ENCODE results near the gene CENPX. TPM values are rescaled to one million over a fixed set of nuclear protein-coding genes. Genes with fewer than 3 reads are reported as not detected.

CENPX gene
- total and polyA plus RNA-seq, 2 of the 13 experiments (the other 11 are each of a cell fraction or from before 2014, with no cell fraction given), result 92.7 to 170 TPM

DNA sequence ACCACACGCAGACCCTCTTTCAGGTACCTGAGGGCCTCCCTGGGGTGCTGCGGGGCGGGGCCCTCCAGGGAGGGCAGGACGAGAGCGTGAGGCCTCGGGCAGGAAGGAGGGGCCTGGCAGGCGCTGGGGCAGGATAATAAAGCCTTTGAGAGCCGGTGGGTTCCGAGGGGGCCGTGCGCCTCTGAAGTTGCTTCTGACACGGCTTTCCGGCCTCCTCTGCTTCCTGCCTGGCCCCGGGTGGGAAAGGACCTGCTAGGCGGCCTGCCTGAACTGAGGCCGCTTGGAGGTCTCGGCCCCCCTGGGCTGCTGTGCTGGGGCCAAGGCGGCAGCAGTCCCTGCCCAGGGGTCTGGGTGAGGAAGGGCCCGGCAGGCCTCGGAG, 10.4 kb downstream of the CENPX start (continued):
- TF ChIP-seq, protein P1, sequence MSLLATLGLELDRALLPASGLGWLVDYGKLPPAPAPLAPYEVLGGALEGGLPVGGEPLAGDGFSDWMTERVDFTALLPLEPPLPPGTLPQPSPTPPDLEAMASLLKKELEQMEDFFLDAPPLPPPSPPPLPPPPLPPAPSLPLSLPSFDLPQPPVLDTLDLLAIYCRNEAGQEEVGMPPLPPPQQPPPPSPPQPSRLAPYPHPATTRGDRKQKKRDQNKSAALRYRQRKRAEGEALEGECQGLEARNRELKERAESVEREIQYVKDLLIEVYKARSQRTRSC (CRISPR knock-in tag; IDR thresholded peaks at IDR 0.05; ENCODE audit: low read depth), result no peak
- TF ChIP-seq RXRA (CRISPR knock-in tag; IDR thresholded peaks at IDR 0.05), result no peak
- TF ChIP-seq POLR2AphosphoS5 (IDR thresholded peaks at IDR 0.05; ENCODE audit: low read depth, low read length), result 0 out of 2 replicates have a peak, but pooled peaks have one; percentile 8
- no peak for TF ChIP-seq SIN3B (IDR thresholded peaks at IDR 0.05; ENCODE audit: low read length)
- TF ChIP-seq, protein P2, sequence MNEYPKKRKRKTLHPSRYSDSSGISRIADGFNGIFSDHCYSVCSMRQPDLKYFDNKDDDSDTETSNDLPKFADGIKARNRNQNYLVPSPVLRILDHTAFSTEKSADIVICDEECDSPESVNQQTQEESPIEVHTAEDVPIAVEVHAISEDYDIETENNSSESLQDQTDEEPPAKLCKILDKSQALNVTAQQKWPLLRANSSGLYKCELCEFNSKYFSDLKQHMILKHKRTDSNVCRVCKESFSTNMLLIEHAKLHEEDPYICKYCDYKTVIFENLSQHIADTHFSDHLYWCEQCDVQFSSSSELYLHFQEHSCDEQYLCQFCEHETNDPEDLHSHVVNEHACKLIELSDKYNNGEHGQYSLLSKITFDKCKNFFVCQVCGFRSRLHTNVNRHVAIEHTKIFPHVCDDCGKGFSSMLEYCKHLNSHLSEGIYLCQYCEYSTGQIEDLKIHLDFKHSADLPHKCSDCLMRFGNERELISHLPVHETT (CRISPR knock-in tag; conservative IDR thresholded peaks at IDR 0.05), result no peak

DNA sequence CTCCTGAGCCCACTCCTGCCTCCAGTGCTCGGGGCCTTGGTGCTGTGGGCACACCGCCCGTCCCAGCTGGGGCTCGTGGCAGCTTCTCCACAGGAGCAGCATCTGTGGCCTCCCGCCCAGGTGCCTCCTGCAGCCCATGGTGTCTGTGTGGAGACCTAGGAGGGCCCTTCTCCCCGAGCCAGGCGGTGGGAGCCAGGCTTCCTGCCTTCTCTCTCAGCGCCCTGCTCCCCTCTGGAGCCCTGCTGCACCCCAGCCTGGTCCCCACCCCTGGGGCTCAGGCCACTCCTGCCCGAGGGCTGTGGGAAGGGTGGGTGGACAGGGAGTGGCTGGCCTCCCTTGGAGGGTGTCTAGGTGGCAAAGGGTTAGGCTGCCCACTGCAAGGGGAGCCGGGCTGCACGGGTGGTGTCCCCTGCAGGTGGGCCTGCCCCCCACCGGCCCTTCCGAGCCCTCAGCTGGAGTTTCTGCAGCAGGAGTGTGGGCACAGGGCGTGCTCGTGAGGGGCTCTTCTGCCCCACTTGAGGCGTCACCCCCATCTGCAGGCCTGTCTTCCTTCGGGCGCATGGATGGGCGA, 11.0 kb downstream of the CENPX start:
- WGBS (ENCODE audit: low lambda C conversion rate), result 94% methylated on average over 16 of the region's 19 CpGs
- H3K79me2 ChIP-seq (ENCODE audit: insufficient read depth, low read length), result no peaks in the 10 kb centered on the region
- peaks cover 41 to 55% of the 10 kb centered on the region in 2 experiments for H3K36me3 ChIP-seq (replicated peaks in 1 of 2; ENCODE audit: control insufficient read depth in 1 of 2, insufficient read depth in 2 of 2, low read length in 2 of 2)
- H2AFZ ChIP-seq (ENCODE audit: low read length), result no peak overlapping the region
- peaks cover 76% of the 10 kb centered on the region for H3K4me1 ChIP-seq (ENCODE audit: insufficient read depth, low read length)
- no peaks in the 10 kb centered on the region for H3K9me3 ChIP-seq (ENCODE audit: low read length)
- CTCF ChIA-PET (ENCODE audit: low intra/inter-chr PET ratio, low total read pairs), result no interaction called here
- no TSS peak for BruUV-seq (replicated peaks)
- H4K20me1 ChIP-seq (ENCODE audit: insufficient read depth, low read length), result no peaks in the 10 kb centered on the region
- in situ Hi-C loops (cut with HindIII; ENCODE audit: extremely low pct_ligation_motif_present, low pct_unique_long_range_greater_than_20kb), result no loop called here
- FAIRE-seq (no peak), DNase-seq (ENCODE audit: low spot score) (no peak), ATAC-seq (no peak)
- no peak overlapping the region for H3K4me2 ChIP-seq (ENCODE audit: low read depth, low read length)
- no peak overlapping the region for H3K4me3 ChIP-seq (replicated peaks in 1 of 3; ENCODE audit: insufficient read depth in 1 of 3, low read depth in 2 of 3, low read length in 3 of 3)
- POLR2A ChIA-PET, result interaction anchor here (1.0 to 14.1 kb wide), 3 partner anchors 9 to 52 kb away, joined by 3 to 470 read pairs (median 3); no protein-coding TSS in a partner anchor
- H3K27ac ChIP-seq (ENCODE audit: extremely low read length, insufficient read depth, low read length), result peak overlapping the region; percentile 68
- H3K27me3 ChIP-seq (ENCODE audit: control insufficient read depth in 1 of 2, insufficient read depth in 2 of 2, low read length in 2 of 2), result no peaks in the 10 kb centered on the region
- peak overlapping the region; percentile 36; the same call in 1 of the 2 replicates for H3K9ac ChIP-seq (ENCODE audit: insufficient read depth, low read depth, low read length)
- intact Hi-C loops (cut with micrococcal nuclease; ENCODE audit: unreplicated experiment), result no loop called here
- no peak for TF ChIP-seq ZSCAN9 (CRISPR knock-in tag; IDR thresholded peaks at IDR 0.05; ENCODE audit: borderline replicate concordance)
- peak; percentile 67 for TF ChIP-seq RBFOX2 (IDR thresholded peaks at IDR 0.05; ENCODE audit: low read depth, low read length)
- TF ChIP-seq ZNF776 (CRISPR knock-in tag; IDR thresholded peaks at IDR 0.05), result 0 out of 2 replicates have a peak, but pooled peaks have one; percentile 26
- 0 out of 2 replicates have a peak, but pooled peaks have one; percentile 16 for TF ChIP-seq ZNF768 (CRISPR knock-in tag; IDR thresholded peaks at IDR 0.05)
- TF ChIP-seq AKAP8 (CRISPR knock-in tag; IDR thresholded peaks at IDR 0.05), result 0 out of 2 replicates have a peak, but pooled peaks have one; percentile 7
- no peak for TF ChIP-seq CENPT (CRISPR knock-in tag; IDR thresholded peaks at IDR 0.05; ENCODE audit: low read depth)
- no peak for TF ChIP-seq ZNF850 (CRISPR knock-in tag; conservative IDR thresholded peaks at IDR 0.05)
- peak; percentile 18; the same call in 1 of the 2 replicates for TF ChIP-seq SP4 (CRISPR knock-in tag; IDR thresholded peaks at IDR 0.05)
- 0 out of 2 replicates have a peak, but pooled peaks have one; percentile 1 for TF ChIP-seq PCBP1 (IDR thresholded peaks at IDR 0.05; ENCODE audit: borderline replicate concordance, low read depth, low read length)
- TF ChIP-seq TAF1 (CRISPR knock-in tag; IDR thresholded peaks at IDR 0.05), result no peak
- TF ChIP-seq GABPB1 (CRISPR knock-in tag; IDR thresholded peaks at IDR 0.05), result peak; percentile 25; the same call in 1 of the 2 replicates
- peak; percentile 80 for TF ChIP-seq AGO2 (optimal IDR thresholded peaks at IDR 0.05; ENCODE audit: low read depth, low read length)
- TF ChIP-seq FOSL1 (CRISPR knock-in tag; IDR thresholded peaks at IDR 0.05; ENCODE audit: borderline replicate concordance), result 0 out of 2 replicates have a peak, but pooled peaks have one; percentile 11
- TF ChIP-seq FIP1L1 (IDR thresholded peaks at IDR 0.05; ENCODE audit: borderline replicate concordance, insufficient read depth, low read depth, low read length), result 0 out of 2 replicates have a peak, but pooled peaks have one; percentile 17
- no peak for TF ChIP-seq MEIS2 (CRISPR knock-in tag; IDR thresholded peaks at IDR 0.05)
- 0 out of 2 replicates have a peak, but pooled peaks have one; percentile 32 for TF ChIP-seq POLR2AphosphoS5 (IDR thresholded peaks at IDR 0.05; ENCODE audit: low read depth, low read length)
- TF ChIP-seq SRSF4 (IDR thresholded peaks at IDR 0.05; ENCODE audit: low read depth, low read length, poor library complexity, severe bottlenecking), result peak; percentile 10
- TF ChIP-seq ZNF274 (CRISPR knock-in tag; IDR thresholded peaks at IDR 0.05), result 0 out of 2 replicates have a peak, but pooled peaks have one; percentile 44
- TF ChIP-seq HNRNPLL (IDR thresholded peaks at IDR 0.05; ENCODE audit: low read depth, low read length, poor library complexity, severe bottlenecking), result peak; percentile 22

All from HepG2 (cell line).